Choroid plexus epithelial cell (primary cell): Measurements from ENCODE around the gene KRT33A.

Experiments used
- DNase-seq: peaks from one replicate; pipeline ENCODE4 v3.0.0-alpha.2; 2010; ENCODE audit warnings: low read depth
- H3K4me3 ChIP-seq: 2 replicates; pipeline ENCODE4 v1.5.1; 2011; ENCODE audit warnings: low read depth, mild to moderate bottlenecking, control low read depth, low read length, moderate library complexity
- TF ChIP-seq, protein P1 (sequence below): conservative IDR thresholded peaks from 2 replicates; pipeline ENCODE4 v1.5.1; 2011; ENCODE audit warnings: low read depth, mild to moderate bottlenecking, control low read depth, inconsistent platforms, low read length, moderate library complexity

KRT33A gene

DNA sequence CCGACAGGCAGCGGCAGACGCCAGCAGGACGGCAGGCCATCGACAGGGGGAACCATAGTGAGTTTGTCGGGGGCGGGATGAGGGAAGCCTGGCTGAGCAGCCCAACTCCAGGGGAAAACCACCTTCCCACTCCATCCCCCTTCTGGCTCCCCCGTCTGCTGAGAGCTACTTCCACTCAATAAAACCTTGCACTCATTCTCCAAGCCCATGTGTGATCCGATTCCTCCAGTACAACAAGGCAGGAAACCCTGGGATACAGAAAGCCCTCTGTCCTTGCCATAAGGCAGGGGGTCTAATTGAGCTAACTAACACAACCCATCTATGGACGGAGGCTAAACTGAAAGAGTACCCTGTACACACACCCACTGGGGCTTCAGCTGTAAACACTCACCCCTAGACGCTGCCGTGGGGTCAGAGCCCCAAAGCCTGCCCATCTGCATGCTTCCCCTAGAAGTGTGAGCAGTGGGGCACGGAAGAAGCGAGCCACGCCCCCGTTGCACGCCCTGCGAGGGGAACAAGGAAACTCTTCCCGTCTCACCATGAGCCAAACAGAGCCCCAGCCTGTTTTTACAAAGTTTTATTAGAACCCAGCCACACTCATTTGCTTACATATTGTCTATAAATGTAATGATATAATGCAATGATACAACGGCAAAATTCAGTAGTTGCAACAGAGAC is 52.0 kb downstream of the KRT33A start:
- no peak for DNase-seq
- TF ChIP-seq, protein P1, sequence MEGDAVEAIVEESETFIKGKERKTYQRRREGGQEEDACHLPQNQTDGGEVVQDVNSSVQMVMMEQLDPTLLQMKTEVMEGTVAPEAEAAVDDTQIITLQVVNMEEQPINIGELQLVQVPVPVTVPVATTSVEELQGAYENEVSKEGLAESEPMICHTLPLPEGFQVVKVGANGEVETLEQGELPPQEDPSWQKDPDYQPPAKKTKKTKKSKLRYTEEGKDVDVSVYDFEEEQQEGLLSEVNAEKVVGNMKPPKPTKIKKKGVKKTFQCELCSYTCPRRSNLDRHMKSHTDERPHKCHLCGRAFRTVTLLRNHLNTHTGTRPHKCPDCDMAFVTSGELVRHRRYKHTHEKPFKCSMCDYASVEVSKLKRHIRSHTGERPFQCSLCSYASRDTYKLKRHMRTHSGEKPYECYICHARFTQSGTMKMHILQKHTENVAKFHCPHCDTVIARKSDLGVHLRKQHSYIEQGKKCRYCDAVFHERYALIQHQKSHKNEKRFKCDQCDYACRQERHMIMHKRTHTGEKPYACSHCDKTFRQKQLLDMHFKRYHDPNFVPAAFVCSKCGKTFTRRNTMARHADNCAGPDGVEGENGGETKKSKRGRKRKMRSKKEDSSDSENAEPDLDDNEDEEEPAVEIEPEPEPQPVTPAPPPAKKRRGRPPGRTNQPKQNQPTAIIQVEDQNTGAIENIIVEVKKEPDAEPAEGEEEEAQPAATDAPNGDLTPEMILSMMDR: no peak
- H3K4me3 ChIP-seq: no peak overlapping the region

DNA sequence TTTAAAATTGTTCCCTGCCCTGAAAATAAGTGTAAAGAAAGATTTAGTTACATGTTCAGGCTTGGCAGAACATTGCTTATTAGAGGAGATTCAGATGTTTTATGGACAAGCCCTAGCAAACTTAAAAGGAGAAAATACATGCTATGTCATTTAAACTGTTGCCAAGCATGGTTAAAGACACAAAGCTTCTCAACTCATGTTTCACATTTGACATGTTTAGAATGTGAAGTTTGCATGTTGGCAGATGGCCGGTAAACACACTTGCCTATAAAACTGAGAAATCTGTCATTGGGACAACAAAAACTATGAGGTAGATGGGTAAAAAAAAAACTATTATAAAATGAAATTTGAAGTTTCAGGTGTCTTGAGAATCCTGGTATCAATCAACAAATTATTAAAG is 53.8 kb downstream of the KRT33A start:
- TF ChIP-seq, protein P1: no peak
- H3K4me3 ChIP-seq: no peak overlapping the region
- DNase-seq: no peak
